ENCODE measurements around the gene CYLD.

DNA sequence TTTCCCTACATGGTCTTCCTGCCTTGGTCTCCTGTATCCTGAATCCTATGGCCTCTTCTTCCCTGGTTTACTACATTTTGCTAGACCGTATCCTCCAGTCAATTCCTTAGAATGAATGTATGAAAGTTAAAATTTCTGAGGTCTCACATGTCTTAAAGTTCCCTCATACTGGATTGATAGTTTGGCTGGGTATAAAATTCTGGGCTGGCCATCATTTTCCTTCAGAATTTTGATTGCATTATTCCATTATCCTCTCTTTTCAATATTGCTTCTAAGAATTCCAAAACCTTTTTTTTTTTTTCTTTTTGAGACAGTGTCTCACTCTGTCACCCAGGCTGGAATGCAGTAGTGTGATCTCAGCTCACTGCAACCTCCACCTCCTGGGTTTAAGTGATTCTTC is 37.6 kb upstream of the CYLD start:
- TF ChIP-seq, protein P1, sequence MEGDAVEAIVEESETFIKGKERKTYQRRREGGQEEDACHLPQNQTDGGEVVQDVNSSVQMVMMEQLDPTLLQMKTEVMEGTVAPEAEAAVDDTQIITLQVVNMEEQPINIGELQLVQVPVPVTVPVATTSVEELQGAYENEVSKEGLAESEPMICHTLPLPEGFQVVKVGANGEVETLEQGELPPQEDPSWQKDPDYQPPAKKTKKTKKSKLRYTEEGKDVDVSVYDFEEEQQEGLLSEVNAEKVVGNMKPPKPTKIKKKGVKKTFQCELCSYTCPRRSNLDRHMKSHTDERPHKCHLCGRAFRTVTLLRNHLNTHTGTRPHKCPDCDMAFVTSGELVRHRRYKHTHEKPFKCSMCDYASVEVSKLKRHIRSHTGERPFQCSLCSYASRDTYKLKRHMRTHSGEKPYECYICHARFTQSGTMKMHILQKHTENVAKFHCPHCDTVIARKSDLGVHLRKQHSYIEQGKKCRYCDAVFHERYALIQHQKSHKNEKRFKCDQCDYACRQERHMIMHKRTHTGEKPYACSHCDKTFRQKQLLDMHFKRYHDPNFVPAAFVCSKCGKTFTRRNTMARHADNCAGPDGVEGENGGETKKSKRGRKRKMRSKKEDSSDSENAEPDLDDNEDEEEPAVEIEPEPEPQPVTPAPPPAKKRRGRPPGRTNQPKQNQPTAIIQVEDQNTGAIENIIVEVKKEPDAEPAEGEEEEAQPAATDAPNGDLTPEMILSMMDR (IDR thresholded peaks at IDR 0.05; ENCODE audit: low read depth, low read length), result no peak
- no peak for TF ChIP-seq EZH2phosphoT487 (IDR thresholded peaks at IDR 0.05; ENCODE audit: low read depth)

Measured in OCI-LY3 (cell line).